DND-41 (cell line): ENCODE data around the gene MRNIP.
A peak's percentile ranks its signal among the peaks of the same experiment; 100 is the strongest.

Experiments
- ATAC-seq: fragments of 200-7000 bp; cut with Tn5 transposase; 3 replicates; pipeline ENCODE4 v1.9.1; 2021; ENCODE audit warnings: low read depth; ENCODE audit not compliant: insufficient read depth
- DNase-seq: peaks from one replicate; pipeline ENCODE4 v3.0.0-alpha.2; 2020
- H2AFZ ChIP-seq: 2 replicates; pipeline ENCODE4 v1.6.0; 2012; ENCODE audit warnings: low read depth, low read length
- H3K27ac ChIP-seq: 2 replicates; pipeline ENCODE4 v1.5.1; 2012; ENCODE audit warnings: low read length, inconsistent platforms
- H3K27me3 ChIP-seq: fragments of 200-600 bp; sonication (generic); 2 replicates; pipeline ENCODE4 v1.6.0; 2012; ENCODE audit warnings: low read length, mild to moderate bottlenecking, inconsistent platforms; ENCODE audit not compliant: insufficient read depth, poor library complexity
- H3K36me3 ChIP-seq: 2 replicates; pipeline ENCODE4 v1.5.1; 2012; ENCODE audit warnings: low read length, inconsistent platforms; ENCODE audit not compliant: insufficient read depth
- H3K4me1 ChIP-seq: 2 replicates; pipeline ENCODE4 v1.5.1; 2012; ENCODE audit warnings: mild to moderate bottlenecking, low read length; ENCODE audit not compliant: insufficient read depth
- H3K4me2 ChIP-seq: 2 replicates; pipeline ENCODE4 v1.6.0; 2012; ENCODE audit warnings: mild to moderate bottlenecking, moderate library complexity, low read length, inconsistent platforms; ENCODE audit not compliant: insufficient read depth
- H3K4me3 ChIP-seq, 2 experiments: fragments of 200-600 bp in 1 of 2; shearing (Covaris generic) in 1 of 2; 2 replicates each; pipeline ENCODE4 v1.5.1; 2012 to 2016; ENCODE audit warnings: inconsistent platforms in 2 of 2, low read length in 2 of 2, mild to moderate bottlenecking in 2 of 2, low read depth in 1 of 2, moderate library complexity in 1 of 2
- H3K79me2 ChIP-seq: 2 replicates; pipeline ENCODE4 v1.6.0; 2012; ENCODE audit warnings: low read length, inconsistent platforms; ENCODE audit not compliant: insufficient read depth
- H3K9ac ChIP-seq: 2 replicates; pipeline ENCODE4 v1.6.0; 2012; ENCODE audit warnings: low read depth, mild to moderate bottlenecking, inconsistent platforms, low read length, moderate library complexity
- H3K9me3 ChIP-seq: 2 replicates; pipeline ENCODE4 v1.5.1; 2012; ENCODE audit warnings: low read length, moderate library complexity, mild to moderate bottlenecking, inconsistent platforms; ENCODE audit not compliant: insufficient read depth, severe bottlenecking
- H4K20me1 ChIP-seq: 2 replicates; pipeline ENCODE4 v1.6.0; 2012; ENCODE audit warnings: low read length; ENCODE audit not compliant: insufficient read depth
- EZH2 ChIP-seq: IDR thresholded peaks from 3 replicates; pipeline ENCODE4 v1.6.1; 2012; ENCODE audit warnings: borderline replicate concordance, low read depth, mild to moderate bottlenecking, moderate library complexity, low read length, inconsistent platforms; ENCODE audit not compliant: severe bottlenecking
- TF ChIP-seq, protein P1 (sequence below): IDR thresholded peaks from 2 replicates; pipeline ENCODE4 v1.5.1; 2012; ENCODE audit warnings: borderline replicate concordance, low read length, moderate library complexity, mild to moderate bottlenecking; ENCODE audit not compliant: poor library complexity, severe bottlenecking; ENCODE audit errors: extremely low read depth

MRNIP gene

DNA sequence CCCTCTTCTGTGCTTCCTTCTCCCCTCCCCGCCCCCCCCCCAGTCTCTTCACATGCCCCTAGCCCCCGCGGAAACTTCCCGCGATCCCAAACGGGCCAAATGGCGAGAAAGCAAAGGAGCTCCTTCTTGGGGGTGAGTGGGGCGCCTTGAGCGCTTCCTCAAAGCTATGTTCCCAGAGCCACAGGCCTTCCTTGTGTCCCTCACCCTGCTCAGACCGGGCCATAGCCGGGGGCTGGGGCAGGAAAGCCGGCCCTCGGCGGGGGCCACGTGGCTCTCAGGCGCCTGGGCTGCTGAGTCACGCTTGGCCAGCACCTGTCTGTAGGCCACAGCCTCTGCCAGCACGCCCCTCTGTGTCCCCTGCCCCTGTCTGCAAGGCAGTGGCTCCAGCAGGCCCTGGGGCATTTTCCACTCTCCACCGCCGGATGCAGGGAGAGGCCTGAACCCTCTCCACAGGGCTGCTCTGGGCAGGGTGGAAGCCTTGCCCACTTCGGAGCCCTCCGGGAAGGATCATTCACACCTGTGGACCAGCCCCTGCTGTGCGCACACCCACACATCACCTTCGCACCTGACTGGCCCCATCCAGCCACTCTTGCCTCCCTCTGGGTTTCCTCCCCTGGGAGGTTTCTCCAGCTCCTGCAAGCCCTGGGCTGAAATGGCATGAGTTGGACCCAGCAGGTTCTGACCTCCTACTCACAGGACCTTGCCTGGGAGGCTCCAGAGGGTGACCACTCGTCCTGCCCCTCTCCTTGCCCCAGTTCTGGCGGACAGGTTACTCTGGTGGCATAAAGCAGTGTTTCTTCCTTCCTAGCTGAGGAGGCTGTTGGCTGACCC is 39.1 kb downstream of the MRNIP start:
- peaks cover 20% of the 10 kb centered on the region for H3K79me2 ChIP-seq
- peak overlapping the region; percentile 78 for H3K4me2 ChIP-seq
- ATAC-seq: no peak
- H3K4me1 ChIP-seq: peaks cover 24% of the 10 kb centered on the region
- peaks cover 11% of the 10 kb centered on the region for H4K20me1 ChIP-seq
- no peaks in the 10 kb centered on the region for H3K27me3 ChIP-seq
- H3K36me3 ChIP-seq: peaks cover 18% of the 10 kb centered on the region
- H2AFZ ChIP-seq: no peak overlapping the region
- peak overlapping the region; percentile 76; the same call in 1 of the 2 replicates for H3K27ac ChIP-seq
- DNase-seq: no peak
- peak overlapping the region in 1 of 2 experiments; percentile 80; a peak in 1 of 4 replicates for H3K4me3 ChIP-seq
- no peaks in the 10 kb centered on the region for H3K9me3 ChIP-seq
- no peak overlapping the region for H3K9ac ChIP-seq
- TF ChIP-seq, protein P1, sequence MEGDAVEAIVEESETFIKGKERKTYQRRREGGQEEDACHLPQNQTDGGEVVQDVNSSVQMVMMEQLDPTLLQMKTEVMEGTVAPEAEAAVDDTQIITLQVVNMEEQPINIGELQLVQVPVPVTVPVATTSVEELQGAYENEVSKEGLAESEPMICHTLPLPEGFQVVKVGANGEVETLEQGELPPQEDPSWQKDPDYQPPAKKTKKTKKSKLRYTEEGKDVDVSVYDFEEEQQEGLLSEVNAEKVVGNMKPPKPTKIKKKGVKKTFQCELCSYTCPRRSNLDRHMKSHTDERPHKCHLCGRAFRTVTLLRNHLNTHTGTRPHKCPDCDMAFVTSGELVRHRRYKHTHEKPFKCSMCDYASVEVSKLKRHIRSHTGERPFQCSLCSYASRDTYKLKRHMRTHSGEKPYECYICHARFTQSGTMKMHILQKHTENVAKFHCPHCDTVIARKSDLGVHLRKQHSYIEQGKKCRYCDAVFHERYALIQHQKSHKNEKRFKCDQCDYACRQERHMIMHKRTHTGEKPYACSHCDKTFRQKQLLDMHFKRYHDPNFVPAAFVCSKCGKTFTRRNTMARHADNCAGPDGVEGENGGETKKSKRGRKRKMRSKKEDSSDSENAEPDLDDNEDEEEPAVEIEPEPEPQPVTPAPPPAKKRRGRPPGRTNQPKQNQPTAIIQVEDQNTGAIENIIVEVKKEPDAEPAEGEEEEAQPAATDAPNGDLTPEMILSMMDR: no peak
- TF ChIP-seq EZH2: no peak

GRCh38 chr5:179818746-179819295 is 39.8 kb downstream of the MRNIP start:
- H4K20me1 ChIP-seq: peaks cover 11% of the 10 kb centered on the region
- H3K9ac ChIP-seq: no peak overlapping the region
- H2AFZ ChIP-seq: no peak overlapping the region
- peaks cover 11% of the 10 kb centered on the region for H3K36me3 ChIP-seq
- no peak overlapping the region for H3K4me3 ChIP-seq
- no peak overlapping the region for H3K27ac ChIP-seq
- ATAC-seq: no peak
- no peaks in the 10 kb centered on the region for H3K27me3 ChIP-seq
- peaks cover 24% of the 10 kb centered on the region for H3K4me1 ChIP-seq
- TF ChIP-seq, protein P1: no peak
- peaks cover 20% of the 10 kb centered on the region for H3K79me2 ChIP-seq
- no peak for DNase-seq
- no peak overlapping the region for H3K4me2 ChIP-seq
- no peaks in the 10 kb centered on the region for H3K9me3 ChIP-seq

DNA sequence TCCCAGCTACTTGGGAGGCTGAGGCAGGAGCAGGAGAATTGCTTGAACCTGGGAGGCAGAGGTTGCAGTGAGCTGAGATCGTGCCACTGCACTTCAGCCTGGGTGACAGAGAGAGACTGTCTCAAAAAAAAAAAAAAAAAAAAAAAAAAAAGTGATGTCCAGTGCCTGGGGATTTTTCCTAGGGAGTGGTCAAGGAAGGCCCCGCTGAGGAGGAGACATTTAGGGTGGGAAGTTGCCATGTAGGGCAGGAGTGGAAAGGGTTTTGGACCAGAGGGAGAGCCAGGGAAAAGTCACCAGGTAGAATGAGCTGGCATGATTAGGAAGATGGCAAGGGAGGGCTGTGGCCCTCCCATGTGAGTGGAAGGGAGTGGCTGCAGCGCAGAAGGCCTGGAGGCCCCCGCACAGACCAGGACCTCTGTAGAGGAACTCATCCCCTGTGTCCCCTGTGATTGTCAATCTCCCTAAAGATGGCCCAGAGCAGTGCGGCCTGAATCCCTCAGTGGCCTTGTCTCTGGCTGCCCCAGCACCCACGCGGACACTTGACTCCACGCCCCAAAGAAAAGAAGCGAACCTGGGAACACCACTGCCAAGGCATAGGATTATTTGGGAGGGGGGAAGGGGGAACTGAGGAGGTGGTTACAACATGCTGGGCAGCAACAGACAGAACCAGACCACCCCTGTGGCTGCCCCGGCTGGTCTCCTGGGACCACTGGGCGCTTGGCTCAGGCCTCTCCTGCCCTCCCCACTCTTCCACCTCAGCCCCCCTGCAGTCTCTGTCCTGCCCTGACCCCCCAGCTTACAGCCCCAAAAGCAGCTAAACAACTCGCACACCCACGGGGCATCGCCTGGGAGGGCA is 40.5 kb downstream of the MRNIP start:
- Histone ChIP-seq H3K79me2 (peaks cover 20% of the 10 kb centered on the region), H3K9me3 (no peaks in the 10 kb centered on the region), H3K4me2 (no peak overlapping the region), H4K20me1 (peaks cover 9% of the 10 kb centered on the region), H3K27ac (no peak overlapping the region), H3K4me3 (no peak overlapping the region), H2AFZ (no peak overlapping the region), H3K4me1 (peaks cover 24% of the 10 kb centered on the region), H3K27me3 (no peaks in the 10 kb centered on the region), H3K9ac (no peak overlapping the region), H3K36me3 (peaks cover 9% of the 10 kb centered on the region)
- no peak for DNase-seq
- TF ChIP-seq, protein P1: no peak
- TF ChIP-seq EZH2: no peak
- ATAC-seq: no peak
